ENCODE measurements around the gene S100A16.

DNA sequence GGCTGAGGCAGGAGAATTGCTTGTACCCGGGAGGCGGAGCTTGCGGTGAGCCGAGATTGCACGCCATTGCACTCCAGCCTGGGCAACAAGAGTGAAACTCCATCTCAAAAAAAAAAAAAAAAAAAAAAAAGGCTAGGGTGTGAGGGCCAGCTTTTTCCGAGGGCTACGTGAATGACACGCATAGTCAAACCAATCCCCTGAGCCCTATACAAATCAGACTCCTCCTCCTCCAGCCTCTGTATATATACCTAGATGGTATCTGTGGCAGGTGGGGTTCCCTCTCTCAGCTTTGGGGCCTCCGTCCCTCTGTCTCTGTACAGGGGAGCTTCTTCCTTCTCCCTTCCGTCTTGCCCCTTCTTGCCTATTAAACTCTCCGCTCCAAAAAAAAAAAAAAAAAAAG, 6.7 kb downstream of the S100A16 start:
- TF ChIP-seq, protein P1, sequence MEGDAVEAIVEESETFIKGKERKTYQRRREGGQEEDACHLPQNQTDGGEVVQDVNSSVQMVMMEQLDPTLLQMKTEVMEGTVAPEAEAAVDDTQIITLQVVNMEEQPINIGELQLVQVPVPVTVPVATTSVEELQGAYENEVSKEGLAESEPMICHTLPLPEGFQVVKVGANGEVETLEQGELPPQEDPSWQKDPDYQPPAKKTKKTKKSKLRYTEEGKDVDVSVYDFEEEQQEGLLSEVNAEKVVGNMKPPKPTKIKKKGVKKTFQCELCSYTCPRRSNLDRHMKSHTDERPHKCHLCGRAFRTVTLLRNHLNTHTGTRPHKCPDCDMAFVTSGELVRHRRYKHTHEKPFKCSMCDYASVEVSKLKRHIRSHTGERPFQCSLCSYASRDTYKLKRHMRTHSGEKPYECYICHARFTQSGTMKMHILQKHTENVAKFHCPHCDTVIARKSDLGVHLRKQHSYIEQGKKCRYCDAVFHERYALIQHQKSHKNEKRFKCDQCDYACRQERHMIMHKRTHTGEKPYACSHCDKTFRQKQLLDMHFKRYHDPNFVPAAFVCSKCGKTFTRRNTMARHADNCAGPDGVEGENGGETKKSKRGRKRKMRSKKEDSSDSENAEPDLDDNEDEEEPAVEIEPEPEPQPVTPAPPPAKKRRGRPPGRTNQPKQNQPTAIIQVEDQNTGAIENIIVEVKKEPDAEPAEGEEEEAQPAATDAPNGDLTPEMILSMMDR (optimal IDR thresholded peaks at IDR 0.05 in 1 of 3, IDR thresholded peaks at IDR 0.05 in 1 of 3, conservative IDR thresholded peaks at IDR 0.05 in 1 of 3; ENCODE audit: extremely low read depth in 1 of 3, insufficient read depth in 2 of 3, low read length in 3 of 3): no peak
- TF ChIP-seq EZH2 (IDR thresholded peaks at IDR 0.05; ENCODE audit: low read length): no peak

Measured in keratinocyte (primary cell).